ENCODE results near the gene OR51V1.

GRCh38 chr11:5246772-5247471, 46.4 kb upstream of the OR51V1 start:
- TF ChIP-seq POLR2A (IDR thresholded peaks at IDR 0.05) (no peak), CTCF (IDR thresholded peaks at IDR 0.05) (no peak)
